ENCODE measurements around the gene CCDC93.

The CCDC93 gene

DNA sequence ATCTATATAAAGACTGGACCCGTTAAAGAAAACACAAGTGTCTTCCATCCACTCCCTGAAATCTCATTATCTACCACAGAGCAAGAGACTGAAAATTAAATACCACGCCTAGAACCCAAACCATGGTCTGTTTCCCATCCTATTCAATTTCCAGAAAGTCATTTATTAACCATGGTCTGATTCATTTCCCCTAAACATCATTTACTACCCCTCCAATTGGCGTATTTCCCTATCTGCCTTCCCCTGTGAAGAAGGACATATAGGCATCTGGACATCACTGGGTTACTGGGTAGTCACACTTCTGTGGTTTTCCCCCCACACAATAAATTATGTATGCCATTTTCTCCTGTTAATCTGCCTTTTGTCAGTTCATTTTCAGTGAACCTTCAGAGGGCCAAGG is 30.8 kb downstream of the CCDC93 start:
- no peak for DNase-seq
- ChIA-PET CTCF (no interaction called here), POLR2A (no interaction called here)
- 89% methylated on average over 3 of the region's 3 CpGs for WGBS (ENCODE audit: insufficient coverage)
- no peak overlapping the region for H3K27ac ChIP-seq (ENCODE audit: insufficient read depth in 1 of 2, low read depth in 1 of 2, low read length in 2 of 2, poor library complexity in 1 of 2, severe bottlenecking in 2 of 2)
- no peaks in the 10 kb centered on the region for H3K9me3 ChIP-seq (ENCODE audit: control extremely low read depth in 1 of 5, control insufficient read depth in 4 of 5, insufficient read depth in 2 of 5, low read depth in 1 of 5, low read length in 4 of 5)
- peaks cover 10 to 61% (median 28%) of the 10 kb centered on the region in 4 experiments for H3K36me3 ChIP-seq (ENCODE audit: control insufficient read depth in 4 of 4, insufficient read depth in 4 of 4, low read length in 3 of 4)
- no peaks in the 10 kb centered on the region for H3K4me1 ChIP-seq (ENCODE audit: control extremely low read depth in 1 of 4, control insufficient read depth in 4 of 4, insufficient read depth in 4 of 4, low read length in 3 of 4)
- H3K4me3 ChIP-seq (ENCODE audit: control insufficient read depth in 1 of 7, extremely low read depth in 1 of 7, insufficient read depth in 4 of 7, low read depth in 2 of 7, low read length in 6 of 7) = no peak overlapping the region
- H3K27me3 ChIP-seq (replicated peaks in 2 of 5; ENCODE audit: control insufficient read depth in 4 of 5, insufficient read depth in 5 of 5, low read length in 4 of 5) = no peaks in the 10 kb centered on the region

GRCh38 chr2:117982376-117983033 is 31.4 kb downstream of the CCDC93 start:
- Histone ChIP-seq H3K27me3 (replicated peaks in 2 of 5; ENCODE audit: control insufficient read depth in 4 of 5, insufficient read depth in 5 of 5, low read length in 4 of 5) (no peaks in the 10 kb centered on the region), H3K9me3 (ENCODE audit: control extremely low read depth in 1 of 5, control insufficient read depth in 4 of 5, insufficient read depth in 2 of 5, low read depth in 1 of 5, low read length in 4 of 5) (no peaks in the 10 kb centered on the region), H3K4me3 (ENCODE audit: control insufficient read depth in 1 of 7, extremely low read depth in 1 of 7, insufficient read depth in 4 of 7, low read depth in 2 of 7, low read length in 6 of 7) (no peak overlapping the region), H3K4me1 (ENCODE audit: control extremely low read depth in 1 of 4, control insufficient read depth in 4 of 4, insufficient read depth in 4 of 4, low read length in 3 of 4) (no peaks in the 10 kb centered on the region), H3K27ac (ENCODE audit: insufficient read depth in 1 of 2, low read depth in 1 of 2, low read length in 2 of 2, poor library complexity in 1 of 2, severe bottlenecking in 2 of 2) (no peak overlapping the region), H3K36me3 (ENCODE audit: control insufficient read depth in 4 of 4, insufficient read depth in 4 of 4, low read length in 3 of 4) (peaks cover 8 to 64% (median 30%) of the 10 kb centered on the region in 4 experiments)
- CTCF ChIA-PET = no interaction called here
- 100% methylated on average over 2 of the region's 5 CpGs for WGBS (ENCODE audit: insufficient coverage)
- POLR2A ChIA-PET = no interaction called here
- no peak for DNase-seq

DNA sequence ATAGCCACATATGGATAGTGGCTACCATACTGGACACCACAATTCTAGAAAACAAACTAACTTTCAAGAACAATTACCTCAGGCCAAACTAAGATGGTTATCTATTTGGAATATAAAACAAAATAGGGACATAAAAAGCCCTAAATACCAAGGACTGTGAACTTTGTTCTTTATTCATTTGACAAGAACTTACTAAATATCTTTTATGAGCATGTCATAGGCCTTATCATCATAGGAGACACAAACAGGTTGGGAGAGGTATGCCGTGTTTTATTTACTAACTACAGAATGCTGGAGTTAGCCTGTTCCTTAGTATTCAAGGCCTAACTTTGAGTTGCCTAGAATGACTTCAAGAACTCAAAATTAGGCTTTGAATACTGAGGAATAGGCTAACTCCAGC is 32.1 kb downstream of the CCDC93 start:
- POLR2A ChIA-PET = no interaction called here
- H3K36me3 ChIP-seq (ENCODE audit: control insufficient read depth in 4 of 4, insufficient read depth in 4 of 4, low read length in 3 of 4) = peaks cover 6 to 66% (median 31%) of the 10 kb centered on the region in 4 experiments
- CTCF ChIA-PET = interaction anchor here (1.2 kb wide), 1 partner anchor 8 kb away, joined by 4 read pairs; no protein-coding TSS in a partner anchor

DNA sequence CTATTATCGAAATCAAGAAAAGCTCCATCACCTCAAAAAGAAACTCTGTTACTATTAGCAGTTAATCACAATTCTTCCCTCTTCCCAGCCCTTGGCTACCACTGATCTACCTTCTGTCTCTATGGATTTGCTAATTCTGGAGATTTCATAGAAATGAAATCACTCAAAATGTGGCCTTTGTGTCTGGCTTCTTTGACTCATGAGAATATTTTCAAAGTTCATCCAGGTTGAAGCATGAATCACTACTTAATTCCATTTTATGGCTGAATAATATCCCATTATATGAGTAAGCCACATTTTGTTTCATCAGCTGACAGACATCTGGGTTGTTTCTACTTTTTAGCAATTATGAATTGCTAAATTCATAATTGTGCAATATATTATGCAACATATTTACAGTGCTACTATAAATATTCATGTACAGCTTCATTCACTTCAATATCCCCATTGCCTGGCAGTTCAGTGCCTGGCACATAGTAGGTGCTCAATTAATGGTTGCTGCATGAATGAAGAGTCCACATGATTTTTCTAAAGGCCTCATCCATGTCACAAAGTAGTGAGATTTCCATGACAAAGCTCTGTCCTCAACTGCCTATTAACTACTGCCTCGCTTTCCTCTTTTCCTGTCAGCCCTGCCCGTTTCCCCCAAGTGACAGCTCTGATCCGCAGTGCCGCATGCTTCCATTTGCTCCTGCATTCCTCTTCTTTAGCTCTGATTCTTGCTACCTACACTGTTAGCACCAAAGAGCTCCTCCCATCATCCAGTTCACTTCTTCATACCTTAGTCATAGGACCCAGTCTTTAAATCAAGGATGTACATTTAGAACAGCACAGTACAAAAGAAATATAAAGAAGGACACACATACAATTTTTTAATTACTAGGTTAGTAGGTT is 32.8 kb downstream of the CCDC93 start:
- no peak for DNase-seq
- Histone ChIP-seq H3K9me3 (ENCODE audit: control extremely low read depth in 1 of 5, control insufficient read depth in 4 of 5, insufficient read depth in 2 of 5, low read depth in 1 of 5, low read length in 4 of 5) (no peaks in the 10 kb centered on the region), H3K4me1 (ENCODE audit: control extremely low read depth in 1 of 4, control insufficient read depth in 4 of 4, insufficient read depth in 4 of 4, low read length in 3 of 4) (no peaks in the 10 kb centered on the region), H3K4me3 (ENCODE audit: control insufficient read depth in 1 of 7, extremely low read depth in 1 of 7, insufficient read depth in 4 of 7, low read depth in 2 of 7, low read length in 6 of 7) (no peak overlapping the region), H3K27ac (ENCODE audit: insufficient read depth in 1 of 2, low read depth in 1 of 2, low read length in 2 of 2, poor library complexity in 1 of 2, severe bottlenecking in 2 of 2) (no peak overlapping the region), H3K36me3 (ENCODE audit: control insufficient read depth in 4 of 4, insufficient read depth in 4 of 4, low read length in 3 of 4) (peaks cover 6 to 68% (median 30%) of the 10 kb centered on the region in 4 experiments), H3K27me3 (replicated peaks in 2 of 5; ENCODE audit: control insufficient read depth in 4 of 5, insufficient read depth in 5 of 5, low read length in 4 of 5) (no peaks in the 10 kb centered on the region)
- CTCF ChIA-PET = interaction anchor here (1.2 to 2.9 kb wide), 2 partner anchors 9 to 22 kb away, joined by 4 to 6 read pairs; no protein-coding TSS in a partner anchor
- whole genome bisulfite sequencing (ENCODE audit: insufficient coverage) = 100% methylated on average over 4 of the region's 5 CpGs
- POLR2A ChIA-PET = no interaction called here

More for the DNA sequence above, 32.1 kb downstream of the CCDC93 start:
- no peak overlapping the region for H3K27ac ChIP-seq (ENCODE audit: insufficient read depth in 1 of 2, low read depth in 1 of 2, low read length in 2 of 2, poor library complexity in 1 of 2, severe bottlenecking in 2 of 2)
- no peak for DNase-seq
- 83% methylated on average over 1 of the region's 1 CpG for WGBS (ENCODE audit: insufficient coverage)
- H3K4me3 ChIP-seq (ENCODE audit: control insufficient read depth in 1 of 7, extremely low read depth in 1 of 7, insufficient read depth in 4 of 7, low read depth in 2 of 7, low read length in 6 of 7) = no peak overlapping the region
- H3K27me3 ChIP-seq (replicated peaks in 2 of 5; ENCODE audit: control insufficient read depth in 4 of 5, insufficient read depth in 5 of 5, low read length in 4 of 5) = no peaks in the 10 kb centered on the region
- H3K4me1 ChIP-seq (ENCODE audit: control extremely low read depth in 1 of 4, control insufficient read depth in 4 of 4, insufficient read depth in 4 of 4, low read length in 3 of 4) = no peaks in the 10 kb centered on the region
- H3K9me3 ChIP-seq (ENCODE audit: control extremely low read depth in 1 of 5, control insufficient read depth in 4 of 5, insufficient read depth in 2 of 5, low read depth in 1 of 5, low read length in 4 of 5) = no peaks in the 10 kb centered on the region

DNA sequence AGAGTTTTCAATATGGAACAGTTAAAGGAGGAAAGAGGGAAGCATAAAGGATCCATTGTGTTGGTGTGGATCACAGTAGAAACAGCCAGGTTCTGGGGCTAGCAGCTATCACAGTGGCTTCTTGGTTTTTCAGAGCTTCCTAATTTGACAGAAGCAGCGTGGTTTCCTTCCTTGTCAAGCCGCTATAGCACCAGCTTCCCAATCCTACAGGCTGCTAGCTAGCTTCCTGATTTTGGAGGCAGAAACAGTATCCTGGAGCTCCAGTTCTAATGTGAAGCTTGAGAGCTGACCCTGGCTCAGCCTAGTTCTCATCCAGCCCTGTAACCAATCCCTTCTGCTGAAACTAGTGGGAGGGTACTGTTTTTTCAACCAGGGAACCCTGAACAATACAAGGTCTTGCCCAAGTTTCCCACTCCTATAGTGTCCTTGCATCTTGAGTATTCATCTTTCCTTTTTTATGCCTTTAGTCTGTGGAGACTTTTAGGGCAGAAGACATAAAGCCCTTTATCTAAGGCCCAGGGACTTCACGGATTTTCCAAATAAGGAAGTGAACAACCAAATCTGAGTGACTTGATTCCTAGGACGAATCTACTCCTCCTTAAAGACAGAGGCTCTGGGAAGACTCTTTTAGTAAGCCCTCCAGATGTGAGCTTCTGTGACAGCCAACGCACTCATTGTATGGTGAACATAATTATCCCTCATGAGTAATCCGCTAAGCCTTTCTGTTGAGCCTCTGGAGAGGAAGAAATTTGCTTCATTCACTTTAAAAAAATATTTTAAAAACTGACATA is 33.8 kb downstream of the CCDC93 start:
- Histone ChIP-seq H3K9me3 (ENCODE audit: control extremely low read depth in 1 of 5, control insufficient read depth in 4 of 5, insufficient read depth in 2 of 5, low read depth in 1 of 5, low read length in 4 of 5) (no peaks in the 10 kb centered on the region), H3K27ac (ENCODE audit: insufficient read depth in 1 of 2, low read depth in 1 of 2, low read length in 2 of 2, poor library complexity in 1 of 2, severe bottlenecking in 2 of 2) (no peak overlapping the region), H3K4me3 (ENCODE audit: control insufficient read depth in 1 of 7, extremely low read depth in 1 of 7, insufficient read depth in 4 of 7, low read depth in 2 of 7, low read length in 6 of 7) (no peak overlapping the region), H3K36me3 (ENCODE audit: control insufficient read depth in 4 of 4, insufficient read depth in 4 of 4, low read length in 3 of 4) (peaks cover 11 to 69% (median 34%) of the 10 kb centered on the region in 4 experiments), H3K27me3 (replicated peaks in 2 of 5; ENCODE audit: control insufficient read depth in 4 of 5, insufficient read depth in 5 of 5, low read length in 4 of 5) (no peaks in the 10 kb centered on the region), H3K4me1 (ENCODE audit: control extremely low read depth in 1 of 4, control insufficient read depth in 4 of 4, insufficient read depth in 4 of 4, low read length in 3 of 4) (no peaks in the 10 kb centered on the region)
- DNase-seq = no peak
- CTCF ChIA-PET = interaction anchor here (1.3 to 2.9 kb wide), 2 partner anchors 9 to 23 kb away, joined by 3 to 6 read pairs; no protein-coding TSS in a partner anchor
- 75% methylated on average over 4 of the region's 6 CpGs for WGBS (ENCODE audit: insufficient coverage)
- POLR2A ChIA-PET = no interaction called here

DNA sequence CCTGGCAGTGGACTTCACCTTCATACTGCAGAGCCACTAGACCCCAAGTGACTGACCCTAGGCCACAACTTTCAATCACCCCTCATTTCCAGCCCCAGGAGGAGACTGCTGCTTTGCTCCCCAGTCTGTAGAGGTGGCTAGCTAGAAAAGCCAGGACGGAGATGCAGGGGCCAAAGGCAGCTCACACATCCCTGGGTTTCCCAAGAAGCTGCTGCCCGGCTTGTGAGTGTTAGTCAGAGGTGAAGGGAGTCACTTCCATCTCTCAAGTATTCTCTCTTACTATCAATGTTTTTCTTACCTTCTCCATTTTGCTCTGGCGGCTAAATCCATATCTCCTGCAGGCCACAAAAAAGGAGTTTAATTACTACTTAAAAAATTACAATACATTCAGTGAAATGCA is 36.2 kb downstream of the CCDC93 start:
- Histone ChIP-seq H3K36me3 (ENCODE audit: control insufficient read depth in 4 of 4, insufficient read depth in 4 of 4, low read length in 3 of 4) (peaks cover 8 to 70% (median 44%) of the 10 kb centered on the region in 4 experiments), H3K4me1 (ENCODE audit: control extremely low read depth in 1 of 4, control insufficient read depth in 4 of 4, insufficient read depth in 4 of 4, low read length in 3 of 4) (no peaks in the 10 kb centered on the region), H3K27me3 (replicated peaks in 2 of 5; ENCODE audit: control insufficient read depth in 4 of 5, insufficient read depth in 5 of 5, low read length in 4 of 5) (no peaks in the 10 kb centered on the region), H3K9me3 (ENCODE audit: control extremely low read depth in 1 of 5, control insufficient read depth in 4 of 5, insufficient read depth in 2 of 5, low read depth in 1 of 5, low read length in 4 of 5) (no peaks in the 10 kb centered on the region), H3K4me3 (ENCODE audit: control insufficient read depth in 1 of 7, extremely low read depth in 1 of 7, insufficient read depth in 4 of 7, low read depth in 2 of 7, low read length in 6 of 7) (no peak overlapping the region), H3K27ac (ENCODE audit: insufficient read depth in 1 of 2, low read depth in 1 of 2, low read length in 2 of 2, poor library complexity in 1 of 2, severe bottlenecking in 2 of 2) (no peak overlapping the region)
- CTCF ChIA-PET = interaction anchor here (1.5 kb wide), 1 partner anchor 18 kb away, joined by 4 read pairs; no protein-coding TSS in a partner anchor
- WGBS (ENCODE audit: insufficient coverage) = no CpG with 5 or more reads among the region's 3 CpGs
- POLR2A ChIA-PET = no interaction called here
- no peak for DNase-seq

Data from common myeloid progenitor, CD34-positive (primary cell).